Measurements from ENCODE around the gene NAT8. TPM values are rescaled to one million over a fixed set of nuclear protein-coding genes. Genes with fewer than 3 reads are reported as not detected.
"Not testable (repeated sequence)": the region's sequence is repeated elsewhere in the genome, so short reads cannot be mapped to it uniquely, and the experiment has no call there.

Gene NAT8
- total RNA-seq, 4 donors from 2014 or later, result not detected

- WGBS, result 83% methylated on average over 3 of the region's 3 CpGs
- Histone ChIP-seq H3K4me3 (no peak overlapping the region), H3K4me1 (no peaks in the 10 kb centered on the region), H3K9me3 (no peaks in the 10 kb centered on the region), H3K27ac (no peak overlapping the region), H3K36me3 (no peaks in the 10 kb centered on the region), H3K27me3 (no peaks in the 10 kb centered on the region)
- DNase-seq (ENCODE audit: low spot score in 2 of 2), result no peak
- TF ChIP-seq EP300 (IDR thresholded peaks at IDR 0.05) (no peak), POLR2AphosphoS5 (IDR thresholded peaks at IDR 0.05) (no peak), POLR2A (IDR thresholded peaks at IDR 0.05) (no peak), CTCF (IDR thresholded peaks at IDR 0.05) (no peak)
These were observed 10.1 kb upstream of the NAT8 start for GRCh38 chr2:73652348-73652747.

GRCh38 chr2:73651591-73652230, 9.5 kb upstream of the NAT8 start:
- H3K27me3 ChIP-seq, result no peaks in the 10 kb centered on the region
- no peaks in the 10 kb centered on the region for H3K36me3 ChIP-seq
- no peak overlapping the region for H3K4me3 ChIP-seq
- H3K27ac ChIP-seq, result no peak overlapping the region
- no peaks in the 10 kb centered on the region for H3K4me1 ChIP-seq
- WGBS, result 77% methylated on average over 2 of the region's 6 CpGs
- H3K9me3 ChIP-seq, result no peaks in the 10 kb centered on the region
- no peak for TF ChIP-seq POLR2AphosphoS5 (IDR thresholded peaks at IDR 0.05)
- TF ChIP-seq CTCF (IDR thresholded peaks at IDR 0.05), result no peak
- no peak for TF ChIP-seq EP300 (IDR thresholded peaks at IDR 0.05)
- no peak for TF ChIP-seq POLR2A (IDR thresholded peaks at IDR 0.05)
- no peak for DNase-seq (ENCODE audit: low spot score in 2 of 2)

- H3K4me3 ChIP-seq; H3K36me3 ChIP-seq; DNase-seq (ENCODE audit: low spot score in 2 of 2); H3K27me3 ChIP-seq; H3K4me1 ChIP-seq; H3K27ac ChIP-seq; H3K9me3 ChIP-seq: not testable (repeated sequence)
- 94% methylated on average over 6 of the region's 10 CpGs for WGBS
These were observed 5.5 kb upstream of the NAT8 start for GRCh38 chr2:73647690-73648089.

GRCh38 chr2:73641767-73642062, 507 bp downstream of the NAT8 start:
- H3K27me3 ChIP-seq, result no peaks in the 10 kb centered on the region
- 82% methylated on average over 3 of the region's 3 CpGs for WGBS
- no peaks in the 10 kb centered on the region for H3K4me1 ChIP-seq
- no peaks in the 10 kb centered on the region for H3K9me3 ChIP-seq
- no peak overlapping the region for H3K27ac ChIP-seq
- no peaks in the 10 kb centered on the region for H3K36me3 ChIP-seq
- H3K4me3 ChIP-seq, result no peak overlapping the region
- TF ChIP-seq POLR2AphosphoS5 (IDR thresholded peaks at IDR 0.05) (no peak), CTCF (IDR thresholded peaks at IDR 0.05) (no peak), POLR2A (IDR thresholded peaks at IDR 0.05) (no peak), EP300 (IDR thresholded peaks at IDR 0.05) (no peak)
- DNase-seq (ENCODE audit: low spot score in 2 of 2), result no peak

GRCh38 chr2:73640946-73641766, 1.1 kb downstream of the NAT8 start:
- Histone ChIP-seq H3K27ac (no peak overlapping the region), H3K36me3 (no peaks in the 10 kb centered on the region), H3K9me3 (no peaks in the 10 kb centered on the region), H3K4me1 (no peaks in the 10 kb centered on the region), H3K4me3 (no peak overlapping the region), H3K27me3 (no peaks in the 10 kb centered on the region)
- no peak for DNase-seq (ENCODE audit: low spot score in 2 of 2)
- TF ChIP-seq EP300 (IDR thresholded peaks at IDR 0.05) (no peak), CTCF (IDR thresholded peaks at IDR 0.05) (no peak), POLR2A (IDR thresholded peaks at IDR 0.05) (no peak), POLR2AphosphoS5 (IDR thresholded peaks at IDR 0.05) (no peak)
- 86% methylated on average over 12 of the region's 19 CpGs for WGBS

Measured in suprapubic skin (tissue), 4 donors.